ENCODE results near the gene ZDHHC12.

Gene ZDHHC12

DNA sequence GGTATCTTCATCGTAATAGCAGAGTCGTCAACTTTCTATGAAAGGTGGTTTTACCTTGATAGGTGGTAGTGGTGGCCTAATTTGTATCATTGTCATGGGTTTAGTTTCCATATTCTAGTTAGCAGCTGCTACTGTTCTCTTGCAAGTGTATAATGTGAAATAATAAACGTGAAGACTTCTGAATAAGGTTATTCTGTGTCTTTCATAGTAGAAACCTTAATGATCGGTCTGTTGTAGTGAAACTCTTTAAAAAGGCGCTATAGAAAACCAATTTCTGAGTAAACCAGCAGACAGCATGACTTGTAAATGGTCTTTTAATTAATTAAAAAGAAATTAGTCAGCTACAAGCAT, 33.3 kb downstream of the ZDHHC12 start:
- peak overlapping the region; percentile 93 for H3K27ac ChIP-seq
- TF ChIP-seq ZFX (IDR thresholded peaks at IDR 0.05; ENCODE audit: borderline replicate concordance): no peak

DNA sequence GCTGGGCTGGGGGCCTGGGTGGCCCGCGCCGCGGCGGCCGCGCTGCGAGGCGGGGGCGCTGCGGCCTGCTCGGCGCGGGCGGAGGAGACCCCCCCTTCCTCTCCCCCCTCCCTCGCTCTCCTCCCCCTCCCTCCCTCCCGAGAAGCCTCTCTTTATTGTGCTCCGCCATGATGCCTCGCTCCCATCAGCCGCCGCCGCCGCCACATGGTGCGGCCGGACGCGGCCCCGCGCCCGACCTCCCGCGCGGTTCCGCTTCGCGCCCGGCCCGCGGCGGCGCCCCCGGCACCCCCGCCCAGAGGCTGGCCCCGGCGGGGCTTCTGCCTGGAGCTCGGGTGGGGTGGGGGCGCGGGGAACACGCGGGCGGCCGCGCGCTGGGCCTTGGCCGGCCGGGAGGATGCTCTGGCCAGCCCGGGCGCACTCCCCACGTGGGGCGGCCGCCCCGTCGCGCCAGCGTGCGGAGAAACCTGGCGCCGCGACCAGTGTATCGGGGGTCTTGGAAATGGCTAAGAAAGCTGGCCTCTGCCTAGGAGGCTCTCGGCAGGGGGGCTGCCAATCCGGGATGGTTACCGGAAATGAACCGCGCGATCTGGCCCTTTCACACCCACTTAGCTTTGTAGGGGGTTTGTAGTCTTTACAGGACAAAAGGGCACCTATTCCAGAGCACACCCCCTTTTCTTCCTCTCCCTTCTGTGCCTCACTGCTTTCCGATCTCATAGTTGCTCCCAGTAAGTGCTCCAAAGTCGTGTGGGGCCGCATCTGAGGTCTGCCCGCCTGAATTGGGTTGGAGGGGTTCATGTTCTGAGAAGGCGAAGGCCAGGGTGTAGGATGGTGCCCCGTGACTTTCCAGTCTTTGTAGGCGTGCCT, 33.9 kb downstream of the ZDHHC12 start:
- no peak for TF ChIP-seq ZFX (IDR thresholded peaks at IDR 0.05; ENCODE audit: borderline replicate concordance)
- TF ChIP-seq, protein P1, sequence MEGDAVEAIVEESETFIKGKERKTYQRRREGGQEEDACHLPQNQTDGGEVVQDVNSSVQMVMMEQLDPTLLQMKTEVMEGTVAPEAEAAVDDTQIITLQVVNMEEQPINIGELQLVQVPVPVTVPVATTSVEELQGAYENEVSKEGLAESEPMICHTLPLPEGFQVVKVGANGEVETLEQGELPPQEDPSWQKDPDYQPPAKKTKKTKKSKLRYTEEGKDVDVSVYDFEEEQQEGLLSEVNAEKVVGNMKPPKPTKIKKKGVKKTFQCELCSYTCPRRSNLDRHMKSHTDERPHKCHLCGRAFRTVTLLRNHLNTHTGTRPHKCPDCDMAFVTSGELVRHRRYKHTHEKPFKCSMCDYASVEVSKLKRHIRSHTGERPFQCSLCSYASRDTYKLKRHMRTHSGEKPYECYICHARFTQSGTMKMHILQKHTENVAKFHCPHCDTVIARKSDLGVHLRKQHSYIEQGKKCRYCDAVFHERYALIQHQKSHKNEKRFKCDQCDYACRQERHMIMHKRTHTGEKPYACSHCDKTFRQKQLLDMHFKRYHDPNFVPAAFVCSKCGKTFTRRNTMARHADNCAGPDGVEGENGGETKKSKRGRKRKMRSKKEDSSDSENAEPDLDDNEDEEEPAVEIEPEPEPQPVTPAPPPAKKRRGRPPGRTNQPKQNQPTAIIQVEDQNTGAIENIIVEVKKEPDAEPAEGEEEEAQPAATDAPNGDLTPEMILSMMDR (IDR thresholded peaks at IDR 0.05): no peak
- H3K27ac ChIP-seq: peak overlapping the region; percentile 93

DNA sequence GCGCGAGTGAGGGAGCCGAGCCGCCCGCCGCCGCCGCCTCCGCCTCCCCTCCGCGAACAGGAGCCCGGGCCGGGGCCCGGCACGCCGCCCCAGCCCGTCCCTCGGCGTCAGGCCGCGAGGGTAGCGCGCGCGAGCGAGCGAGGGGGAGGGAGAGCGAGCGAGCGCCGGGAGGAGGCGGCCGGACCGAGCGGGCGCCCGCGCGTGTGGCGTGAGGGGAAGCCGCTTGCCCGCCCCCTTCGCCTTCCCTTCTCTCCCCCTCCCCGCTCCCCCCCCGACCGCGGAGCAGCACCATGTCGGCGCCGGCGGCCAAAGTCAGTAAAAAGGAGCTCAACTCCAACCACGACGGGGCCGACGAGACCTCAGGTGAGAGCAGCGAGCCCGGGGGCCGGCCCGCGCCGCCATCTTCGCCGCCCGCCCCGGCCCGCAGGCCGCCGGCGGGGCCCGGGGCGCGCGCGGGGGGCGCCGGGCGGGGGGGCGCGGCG, 34.6 kb downstream of the ZDHHC12 start:
- H3K27ac ChIP-seq: peak overlapping the region; percentile 93
- TF ChIP-seq, protein P1 (IDR thresholded peaks at IDR 0.05): no peak
- TF ChIP-seq ZFX (IDR thresholded peaks at IDR 0.05; ENCODE audit: borderline replicate concordance): no peak

DNA sequence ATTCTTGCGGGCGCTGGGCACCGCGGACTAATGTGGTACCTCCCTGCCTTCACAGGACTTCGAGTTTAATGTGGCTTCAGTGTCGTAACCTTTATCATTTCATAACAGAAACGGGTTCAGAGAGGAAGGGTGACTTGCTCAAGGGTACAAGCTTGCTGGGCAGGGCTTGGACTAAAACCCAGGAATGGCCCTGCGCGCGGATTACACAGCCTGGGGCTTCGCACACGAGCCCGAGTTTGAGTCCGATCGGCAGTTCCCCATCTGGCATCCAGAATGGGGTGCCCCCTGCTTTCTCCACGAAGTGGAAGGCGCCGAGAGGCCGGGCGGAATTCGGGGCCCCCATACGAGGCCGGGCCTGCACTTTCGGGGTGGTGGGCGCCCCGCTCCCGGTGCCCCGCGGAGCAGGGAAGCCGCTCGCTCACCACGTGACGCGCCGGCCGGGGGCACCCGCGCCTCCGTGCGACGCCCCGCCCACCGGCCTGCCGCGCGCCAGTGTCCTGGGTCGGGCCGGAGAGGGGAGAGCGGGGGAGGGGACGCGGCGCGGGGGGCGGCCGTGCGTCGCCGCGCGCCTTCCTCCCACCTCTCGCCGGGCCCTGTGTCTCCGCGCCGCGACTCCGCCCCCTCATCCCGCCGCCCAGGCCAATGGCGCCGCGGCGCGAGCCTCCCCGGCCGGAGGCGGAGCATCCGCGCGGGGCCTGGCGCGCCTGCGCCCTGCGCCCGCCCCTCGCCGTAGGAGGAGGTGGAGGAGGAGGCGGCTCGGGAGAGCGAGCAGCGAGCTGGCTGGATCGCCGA, 35.2 kb downstream of the ZDHHC12 start, which contains the start of gene SET:
Gene SET, plus strand, starts transcription at position 722 of the 792 bp plus-strand sequence. CDS start 361 bp downstream, outside the sequence.
- TF ChIP-seq ZFX (IDR thresholded peaks at IDR 0.05; ENCODE audit: borderline replicate concordance): no peak
- H3K27ac ChIP-seq: peak within 1 kb of the TSS; percentile 93

DNA sequence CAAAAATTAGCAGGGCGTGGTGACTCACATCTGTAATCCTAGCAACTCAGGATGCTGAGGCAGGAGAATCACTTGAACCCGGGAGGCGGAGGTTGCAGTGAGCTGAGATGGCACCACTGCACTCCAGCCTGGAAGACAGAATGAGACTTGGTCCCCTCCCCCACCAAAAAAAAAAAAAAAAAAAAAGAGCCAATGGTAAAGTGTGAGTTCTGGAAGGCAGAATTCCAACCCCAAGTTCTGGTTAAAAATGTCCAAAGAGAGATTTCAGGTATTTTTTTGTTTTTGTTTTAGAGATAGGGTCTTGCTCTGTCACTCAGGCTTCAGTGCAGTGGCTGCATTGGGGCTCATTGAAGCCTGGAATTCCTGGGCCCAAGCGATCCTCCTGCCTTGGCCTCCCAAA, 36.5 kb downstream of the ZDHHC12 start:
- H3K27ac ChIP-seq: 0 out of 2 replicates have a peak overlapping the region, but pooled peaks have one; percentile 93
- TF ChIP-seq ZFX (IDR thresholded peaks at IDR 0.05; ENCODE audit: borderline replicate concordance): no peak

DNA sequence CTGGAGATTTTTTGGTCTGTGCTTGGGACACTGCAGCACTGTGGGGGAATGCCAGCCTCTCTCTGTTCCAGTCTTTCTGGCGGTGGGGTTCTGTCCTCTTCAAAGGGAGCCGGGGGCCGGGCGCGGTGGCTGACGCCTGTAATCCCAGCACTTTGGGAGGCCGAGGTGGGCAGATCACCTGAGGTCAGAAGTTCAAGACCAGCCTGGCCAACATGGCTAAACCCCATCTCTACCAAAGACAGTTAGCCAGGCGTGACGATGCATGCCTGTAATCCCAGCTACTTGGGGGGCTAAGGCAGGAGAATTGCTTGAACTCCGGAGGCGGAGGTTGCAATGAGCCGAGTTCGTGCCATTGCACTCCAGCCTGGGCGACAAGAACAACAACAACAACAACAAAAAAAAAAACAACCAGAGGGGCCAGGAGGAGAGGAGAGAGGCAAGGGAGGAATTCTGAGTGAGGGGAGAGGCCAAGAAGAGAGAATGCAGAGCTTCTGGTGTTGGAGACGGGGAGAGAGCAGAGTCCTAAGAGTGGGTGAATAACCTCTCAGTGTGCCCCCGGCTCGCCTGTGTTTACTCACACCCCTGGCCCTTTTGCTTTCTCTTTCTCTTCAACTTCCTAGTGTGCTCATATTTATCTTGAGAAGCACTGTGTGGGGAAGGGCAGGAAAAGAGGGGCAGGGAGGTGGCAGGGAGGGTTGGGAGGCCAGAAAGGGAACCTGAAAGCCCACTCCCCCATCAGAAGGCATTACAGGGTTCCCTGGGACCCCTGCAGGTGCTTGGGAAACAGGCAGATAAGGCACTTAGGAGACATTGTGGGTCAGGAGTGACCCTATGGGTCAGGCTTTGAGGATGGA, 38.1 kb downstream of the ZDHHC12 start:
- H3K27ac ChIP-seq: peak overlapping the region; percentile 93
- TF ChIP-seq ZFX (IDR thresholded peaks at IDR 0.05; ENCODE audit: borderline replicate concordance): no peak
- TF ChIP-seq, protein P1 (IDR thresholded peaks at IDR 0.05): no peak

DNA sequence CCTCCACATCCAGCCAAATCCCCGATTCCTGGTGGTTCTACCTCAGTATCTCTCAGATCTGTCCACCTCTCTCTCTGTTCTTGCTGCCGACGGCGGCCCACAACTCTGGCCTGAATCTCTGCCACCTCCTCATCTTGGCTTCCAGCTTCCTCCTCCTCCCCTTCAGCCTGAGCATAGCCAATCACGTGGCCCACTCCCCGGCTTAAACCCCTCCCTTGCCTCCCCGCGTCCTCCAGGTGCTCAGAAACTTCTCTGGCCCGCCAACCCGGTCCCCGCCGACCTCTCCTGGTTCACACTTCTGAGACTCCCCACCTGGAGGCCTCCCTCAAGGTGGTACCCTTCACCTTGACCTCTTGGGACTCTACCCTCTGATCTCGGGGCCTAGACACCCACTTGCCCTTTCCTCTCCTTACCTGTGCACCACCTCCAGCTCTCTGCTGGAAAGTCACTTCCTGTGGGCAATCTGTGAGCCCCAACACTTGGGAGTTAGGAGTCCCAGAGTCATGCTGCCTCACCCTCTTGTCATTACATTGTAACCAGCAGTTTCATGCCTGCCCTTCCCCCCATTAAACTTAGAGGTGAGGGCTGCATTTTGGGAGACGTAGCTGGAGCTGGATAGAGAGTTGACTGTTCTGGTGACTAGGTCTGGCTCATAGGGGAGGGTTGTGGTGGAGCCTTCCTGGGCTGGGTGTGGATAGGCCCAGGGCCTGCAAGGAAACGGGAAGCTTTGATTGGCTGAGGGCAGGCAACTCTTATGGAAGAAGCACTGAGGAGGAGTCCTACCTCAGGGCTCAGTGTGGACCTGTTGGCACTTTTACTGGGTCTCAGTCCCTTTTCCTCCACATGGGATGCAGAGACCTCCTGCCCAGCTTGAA, 39.4 kb downstream of the ZDHHC12 start:
- peak overlapping the region; percentile 93 for H3K27ac ChIP-seq
- TF ChIP-seq, protein P1 (IDR thresholded peaks at IDR 0.05): no peak
- TF ChIP-seq ZFX (IDR thresholded peaks at IDR 0.05; ENCODE audit: borderline replicate concordance): no peak

DNA sequence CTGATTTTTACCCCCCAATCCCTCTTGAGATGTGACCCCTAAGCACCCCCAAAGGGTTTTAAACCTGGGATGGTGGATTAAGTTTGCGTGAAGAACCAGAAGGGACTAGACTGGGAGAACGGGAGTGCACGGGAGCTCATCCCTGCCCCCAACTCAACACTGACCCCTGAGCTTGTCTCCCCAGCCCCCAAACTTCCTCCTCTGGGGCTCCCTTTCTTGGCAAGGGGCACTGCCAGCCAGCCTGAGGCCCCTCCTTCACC, 39.9 kb downstream of the ZDHHC12 start:
- no peak for TF ChIP-seq ZFX (IDR thresholded peaks at IDR 0.05; ENCODE audit: borderline replicate concordance)
- TF ChIP-seq, protein P1 (IDR thresholded peaks at IDR 0.05): no peak
- peak overlapping the region; percentile 93 for H3K27ac ChIP-seq

Measured in 22Rv1 (cell line).